HEK293T (cell line): ENCODE data around the gene PM20D1.

Experiments used
- CTCF ChIA-PET: fragments of 350-600 bp; formaldehyde crosslinking; extraction: SDS; loops from one replicate; lab custom pipeline; 2021; ENCODE audit warnings: antibody characterized with exemption, inconsistent platforms; lab: Yijun Ruan, JAX
- POLR2A ChIA-PET: fragments of 350-600 bp; formaldehyde crosslinking; extraction: SDS; loops from one replicate; lab custom pipeline; 2020; ENCODE audit warnings: antibody characterized with exemption, inconsistent platforms; lab: Yijun Ruan, JAX
- DNase-seq: peaks from one replicate; pipeline ENCODE4 v3.0.0; 2012; ENCODE audit warnings: mixed read lengths; ENCODE audit errors: extremely low spot score
- ARNT ChIP-seq: fragments of 450-650 bp; IDR thresholded peaks from 2 replicates; pipeline ENCODE4 v1.6.1; 2017; ENCODE audit warnings: mild to moderate bottlenecking
- BHLHE40 ChIP-seq: fragments of 450-650 bp; IDR thresholded peaks from 2 replicates; pipeline ENCODE4 v1.6.1; 2016; ENCODE audit warnings: mild to moderate bottlenecking, moderate library complexity, borderline replicate concordance
- CTBP1 ChIP-seq: fragments of 450-650 bp; IDR thresholded peaks from 2 replicates; pipeline ENCODE4 v1.6.1; 2016; ENCODE audit warnings: borderline replicate concordance
- ELF4 ChIP-seq: fragments of 450-650 bp; IDR thresholded peaks from 2 replicates; pipeline ENCODE4 v1.6.1; 2017; ENCODE audit warnings: antibody characterized with exemption
- FOXA1 ChIP-seq: fragments of 450-650 bp; IDR thresholded peaks from 2 replicates; pipeline ENCODE4 v1.6.1; 2016; ENCODE audit warnings: mild to moderate bottlenecking
- FOXK2 ChIP-seq: fragments of 450-650 bp; IDR thresholded peaks from 2 replicates; pipeline ENCODE4 v1.6.1; 2016; ENCODE audit warnings: mild to moderate bottlenecking
- FOXM1 ChIP-seq: fragments of 450-650 bp; IDR thresholded peaks from 2 replicates; pipeline ENCODE4 v1.6.1; 2017; ENCODE audit warnings: mild to moderate bottlenecking, borderline replicate concordance
- HDGF ChIP-seq: fragments of 450-650 bp; IDR thresholded peaks from 2 replicates; pipeline ENCODE4 v1.6.1; 2017; ENCODE audit warnings: antibody characterized with exemption, borderline replicate concordance
- L3MBTL2 ChIP-seq: fragments of 450-650 bp; conservative IDR thresholded peaks from 2 replicates; pipeline ENCODE4 v1.6.1; 2016; ENCODE audit warnings: mild to moderate bottlenecking
- LEF1 ChIP-seq: fragments of 450-650 bp; IDR thresholded peaks from 2 replicates; pipeline ENCODE4 v1.6.1; 2017; ENCODE audit warnings: mild to moderate bottlenecking, borderline replicate concordance
- NFRKB ChIP-seq: fragments of 450-650 bp; IDR thresholded peaks from 2 replicates; pipeline ENCODE4 v1.6.1; 2016; ENCODE audit warnings: mild to moderate bottlenecking, moderate library complexity
- SP1 ChIP-seq: fragments of 450-650 bp; IDR thresholded peaks from 2 replicates; pipeline ENCODE4 v1.6.1; 2017
- SUZ12 ChIP-seq: fragments of 450-650 bp; IDR thresholded peaks from 2 replicates; pipeline ENCODE4 v1.6.1; 2016; ENCODE audit warnings: mild to moderate bottlenecking
- TARDBP ChIP-seq: fragments of 450-650 bp; IDR thresholded peaks from 2 replicates; pipeline ENCODE4 v1.6.1; 2016
- ZNF384 ChIP-seq: fragments of 450-650 bp; IDR thresholded peaks from 2 replicates; pipeline ENCODE4 v1.6.1; 2016
- TF ChIP-seq, protein P1 (sequence below): fragments of 450-650 bp; IDR thresholded peaks from 2 replicates; pipeline ENCODE4 v1.6.1; 2016

The PM20D1 gene

DNA sequence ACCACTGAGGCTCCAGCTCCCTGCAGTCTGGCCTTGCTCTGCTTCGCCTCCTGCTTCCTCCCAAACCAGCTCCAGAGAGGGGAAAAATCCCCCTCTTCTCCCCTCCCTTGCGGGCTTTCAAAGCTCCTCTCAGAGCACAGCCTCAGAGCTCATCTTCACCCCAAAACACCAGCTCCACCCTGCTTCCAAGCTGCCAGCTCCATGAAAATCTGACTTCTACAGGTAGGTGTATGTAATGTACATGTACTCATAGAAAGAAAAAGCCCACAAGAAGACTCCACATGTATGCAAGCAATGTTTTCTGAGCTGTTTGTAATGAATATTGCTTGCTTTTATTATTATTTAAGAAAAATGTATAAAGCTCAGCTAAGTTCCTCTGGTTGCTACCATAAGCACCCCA, 45.3 kb downstream of the PM20D1 start:
- ChIA-PET CTCF (interaction anchor here (1.2 to 1.7 kb wide), 3 partner anchors 12 to 172 kb away, joined by 3 to 11 read pairs (median 7); no protein-coding TSS in a partner anchor), POLR2A (no interaction called here)
- no peak for DNase-seq
- TF ChIP-seq FOXM1 = no peak

DNA sequence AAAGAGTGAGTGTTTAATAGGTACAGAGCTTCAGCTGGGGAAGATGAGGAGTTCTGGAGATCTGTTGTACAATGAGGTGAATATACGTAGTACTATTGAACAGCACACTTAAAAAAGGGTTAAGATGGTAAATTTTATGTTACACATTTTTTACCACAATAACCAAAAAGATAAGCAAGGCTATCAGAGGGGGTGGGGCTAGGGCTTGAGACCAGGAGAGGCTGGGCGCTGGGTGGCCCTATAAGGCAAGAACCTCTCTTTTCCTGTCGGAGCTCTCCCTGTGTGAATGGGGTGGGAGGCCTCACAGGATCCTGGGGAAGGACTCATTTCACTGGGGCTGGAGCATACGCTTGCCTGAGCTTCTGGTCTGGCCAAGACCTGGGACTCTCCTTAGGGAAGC, 45.9 kb downstream of the PM20D1 start:
- DNase-seq = no peak
- ChIA-PET CTCF (interaction anchor here (1.2 to 1.7 kb wide), 2 partner anchors 12 to 104 kb away, joined by 3 to 11 read pairs; no protein-coding TSS in a partner anchor), POLR2A (no interaction called here)
- TF ChIP-seq FOXK2 = no peak
- TF ChIP-seq ZNF384 = no peak
- TF ChIP-seq TARDBP = no peak
- TF ChIP-seq BHLHE40 = no peak
- TF ChIP-seq SUZ12 = no peak
- TF ChIP-seq FOXM1 = no peak
- TF ChIP-seq ELF4 = no peak
- TF ChIP-seq L3MBTL2 = no peak

DNA sequence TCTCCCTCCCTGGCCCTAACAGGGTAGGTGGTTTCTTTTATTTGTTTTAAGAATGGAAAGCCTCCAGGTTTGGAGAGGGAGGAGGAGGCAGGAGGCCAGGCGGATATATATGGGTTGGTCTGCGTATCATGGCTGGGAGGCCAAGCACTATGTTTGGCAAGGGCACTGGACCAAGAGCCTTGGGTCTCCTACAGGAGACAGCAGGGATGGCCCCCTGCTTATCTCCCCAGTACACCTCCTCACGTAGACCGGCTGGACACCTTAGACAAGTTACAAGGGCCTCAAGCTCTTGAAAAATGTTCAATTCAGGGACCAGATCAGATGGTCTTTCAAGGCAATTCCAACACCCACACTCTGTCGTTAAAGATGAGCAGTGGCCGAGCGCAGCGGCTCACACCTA, 47.9 kb downstream of the PM20D1 start:
- no peak for TF ChIP-seq ARNT
- TF ChIP-seq FOXM1 = no peak
- TF ChIP-seq NFRKB = no peak
- no peak for TF ChIP-seq SP1
- no peak for TF ChIP-seq TARDBP
- TF ChIP-seq FOXA1 = no peak
- TF ChIP-seq HDGF = no peak
- TF ChIP-seq BHLHE40 = no peak
- no peak for TF ChIP-seq ELF4
- TF ChIP-seq, protein P1, sequence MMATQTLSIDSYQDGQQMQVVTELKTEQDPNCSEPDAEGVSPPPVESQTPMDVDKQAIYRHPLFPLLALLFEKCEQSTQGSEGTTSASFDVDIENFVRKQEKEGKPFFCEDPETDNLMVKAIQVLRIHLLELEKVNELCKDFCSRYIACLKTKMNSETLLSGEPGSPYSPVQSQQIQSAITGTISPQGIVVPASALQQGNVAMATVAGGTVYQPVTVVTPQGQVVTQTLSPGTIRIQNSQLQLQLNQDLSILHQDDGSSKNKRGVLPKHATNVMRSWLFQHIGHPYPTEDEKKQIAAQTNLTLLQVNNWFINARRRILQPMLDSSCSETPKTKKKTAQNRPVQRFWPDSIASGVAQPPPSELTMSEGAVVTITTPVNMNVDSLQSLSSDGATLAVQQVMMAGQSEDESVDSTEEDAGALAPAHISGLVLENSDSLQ = no peak
- no peak for TF ChIP-seq ZNF384
- TF ChIP-seq FOXK2 = no peak
- no peak for TF ChIP-seq L3MBTL2
- ChIA-PET POLR2A (no interaction called here), CTCF (interaction anchor here (1.2 kb wide), 1 partner anchor 10 kb away, joined by 4 read pairs; no protein-coding TSS in a partner anchor)
- DNase-seq = no peak

DNA sequence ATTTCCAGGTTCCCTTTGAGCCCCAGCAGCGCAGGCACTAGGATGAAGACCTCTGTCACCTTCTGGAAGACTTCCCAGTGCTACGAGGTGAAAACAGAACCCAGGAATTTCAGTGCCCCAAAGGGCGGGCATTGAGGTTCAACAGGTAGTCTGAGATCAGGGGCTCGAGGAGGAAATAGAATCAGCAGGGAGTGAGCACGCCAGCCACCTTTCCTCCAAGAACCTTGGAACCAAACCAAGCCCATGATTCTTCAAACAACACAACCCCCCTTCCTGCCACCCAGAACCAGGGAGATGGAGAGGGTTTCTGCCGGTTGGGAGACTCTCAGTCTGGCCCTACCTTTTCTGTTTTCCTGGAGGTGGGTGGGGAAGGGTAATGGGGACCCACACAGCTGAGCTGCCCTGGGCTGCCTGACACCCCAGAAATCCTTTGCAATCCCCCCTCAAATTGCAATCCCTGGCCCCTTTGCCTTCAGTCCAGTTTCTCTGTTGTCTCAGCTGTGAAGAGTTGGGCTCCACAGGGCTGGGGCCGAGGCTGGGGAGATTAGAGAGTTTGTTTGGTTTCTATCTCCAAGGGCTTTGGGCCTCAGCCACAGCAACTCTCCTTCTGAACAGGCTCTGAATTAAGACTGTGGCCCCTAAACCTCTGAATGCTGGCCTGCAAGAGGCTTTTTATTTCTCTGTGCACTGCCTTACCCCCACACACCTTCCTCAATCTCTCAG, 48.8 kb downstream of the PM20D1 start:
- POLR2A ChIA-PET = no interaction called here
- CTCF ChIA-PET = interaction anchor here (1.2 to 1.3 kb wide), 2 partner anchors 9 to 10 kb away, joined by 4 to 5 read pairs; no protein-coding TSS in a partner anchor
- TF ChIP-seq L3MBTL2 (no peak), FOXA1 (no peak), HDGF (no peak), CTBP1 (no peak), ZNF384 (no peak), SP1 (no peak), FOXK2 (no peak), FOXM1 (no peak), SUZ12 (no peak)
- no peak for DNase-seq

DNA sequence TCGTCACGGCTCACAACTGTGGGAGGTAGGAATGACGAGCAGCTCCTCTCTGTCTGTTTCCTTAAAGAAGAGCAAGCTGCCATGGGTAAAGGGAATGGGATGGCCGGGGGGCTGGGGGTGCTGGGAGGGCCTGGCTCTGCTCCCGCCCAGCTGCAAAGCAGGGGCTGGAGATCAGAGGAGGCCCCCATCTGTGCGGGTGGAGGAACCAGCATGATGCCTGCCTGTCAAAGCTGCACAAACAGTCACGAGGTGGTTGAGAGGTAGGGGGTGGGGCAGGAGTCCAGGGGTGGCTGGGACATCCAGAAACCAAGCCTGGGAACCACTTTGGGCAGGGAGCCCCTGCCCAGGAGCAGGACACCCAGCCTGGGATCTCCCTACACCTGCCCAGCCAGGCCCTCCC, 49.5 kb downstream of the PM20D1 start:
- no peak for DNase-seq
- ChIA-PET POLR2A (no interaction called here), CTCF (interaction anchor here (1.3 kb wide), 1 partner anchor 8 kb away, joined by 5 read pairs; no protein-coding TSS in a partner anchor)
- TF ChIP-seq FOXA1 = no peak
- no peak for TF ChIP-seq TARDBP
- TF ChIP-seq ARNT = no peak
- TF ChIP-seq FOXM1 = no peak
- no peak for TF ChIP-seq L3MBTL2
- no peak for TF ChIP-seq SP1
- no peak for TF ChIP-seq ELF4
- TF ChIP-seq BHLHE40 = no peak
- TF ChIP-seq ZNF384 = no peak
- TF ChIP-seq, protein P1 = no peak
- TF ChIP-seq FOXK2 = no peak
- no peak for TF ChIP-seq LEF1
- no peak for TF ChIP-seq HDGF
- no peak for TF ChIP-seq SUZ12

DNA sequence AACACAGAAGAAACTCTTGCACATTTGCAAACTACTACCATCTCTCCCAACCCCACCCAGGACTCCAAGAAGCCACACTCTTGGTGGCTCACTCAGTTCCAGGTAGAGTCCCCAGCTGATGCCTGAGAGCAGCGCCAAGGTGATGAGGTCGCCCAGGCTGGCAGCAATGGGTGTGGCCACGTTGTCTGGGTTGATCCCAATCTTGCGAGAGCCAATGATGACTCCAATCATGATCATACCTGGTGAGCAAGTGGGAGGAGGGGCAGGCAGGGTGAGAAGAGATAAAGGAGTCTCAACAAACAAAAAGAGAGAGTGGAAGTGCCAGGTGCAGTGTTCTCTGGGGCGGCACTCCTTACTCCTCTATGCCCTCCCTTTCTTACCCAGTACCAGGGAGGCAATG, 51.4 kb downstream of the PM20D1 start:
- no peak for DNase-seq
- ChIA-PET CTCF (no interaction called here), POLR2A (no interaction called here)
- no peak for TF ChIP-seq BHLHE40
- no peak for TF ChIP-seq LEF1
- TF ChIP-seq FOXA1 = no peak
- no peak for TF ChIP-seq SUZ12
- no peak for TF ChIP-seq ELF4
- no peak for TF ChIP-seq FOXK2
- TF ChIP-seq ZNF384 = no peak
- no peak for TF ChIP-seq NFRKB
- TF ChIP-seq SP1 = no peak
- TF ChIP-seq, protein P1 = no peak
- no peak for TF ChIP-seq ARNT
- TF ChIP-seq TARDBP = no peak
